Right lobe of liver (tissue), 6 donors: ENCODE results near the gene EFNB2. TPM values are rescaled to one million over a fixed set of nuclear protein-coding genes. Genes with fewer than 3 reads are reported as not detected.

Experiments used
- ATAC-seq, 4 donors: fragments of 200-7000 bp; cut with Tn5 transposase; one replicate each; pipeline ENCODE4 v1.9.1; 2020; ENCODE audit warnings: mild to moderate bottlenecking in 4 of 4, moderate library complexity in 4 of 4
- DNase-seq, 3 donors: peaks; one replicate each; pipeline ENCODE4 v3.0.0-alpha.2; 2020
- H3K27ac ChIP-seq, 3 donors: fragments of 200-600 bp; one replicate each; pipeline ENCODE4 v1.8.0; 2022
- H3K27me3 ChIP-seq, 2 donors: fragments of 200-600 bp; one replicate each; pipeline ENCODE4 v1.8.0; 2022
- H3K36me3 ChIP-seq, 4 donors: fragments of 200-600 bp; sonication (generic) in 1 of 4; one replicate each; pipeline versions ENCODE4 v1.5.1 to v1.8.0; 2017 to 2022; ENCODE audit warnings: control low read depth in 1 of 4
- H3K4me1 ChIP-seq, 4 donors: fragments of 200-600 bp; sonication (generic) in 1 of 4; one replicate each; pipeline versions ENCODE4 v1.5.1 to v1.8.0; 2017 to 2022; ENCODE audit warnings: control low read depth in 1 of 4
- H3K4me3 ChIP-seq, 3 donors: fragments of 200-600 bp; one replicate each; pipeline ENCODE4 v1.8.0; 2022
- H3K9me3 ChIP-seq, 4 donors: fragments of 200-600 bp; sonication (generic) in 1 of 4; one replicate each; pipeline versions ENCODE4 v1.5.1 to v1.8.0; 2017 to 2022; ENCODE audit warnings: control low read depth in 1 of 4
- CTCF ChIP-seq, 4 donors: fragments of 200-600 bp in 3 of 4; fragments of 450-650 bp in 1 of 4; IDR thresholded peaks; one replicate each; pipeline versions ENCODE4 v1.5.1 to v1.8.0; 2016 to 2022; ENCODE audit warnings: antibody characterized with exemption in 4 of 4, mild to moderate bottlenecking in 2 of 4
- POLR2A ChIP-seq: fragments of 450-650 bp; IDR thresholded peaks from one replicate; pipeline ENCODE4 v1.6.1; 2017; ENCODE audit warnings: antibody characterized with exemption, mild to moderate bottlenecking
- WGBS: methylation state at CpG from one replicate; pipeline ENCODE4 v1.1.6; 2018; ENCODE audit warnings: low coverage, low lambda C conversion rate; ENCODE audit not compliant: insufficient coverage; ENCODE audit errors: missing lambda C conversion rate; 5-methylcytosine and 5-hydroxymethylcytosine counted together
- intact Hi-C, 2 donors: fragments of 100-400 bp; cut with DNase I; formaldehyde crosslinking; loops; one replicate each; pipeline versions ENCODE4 v1.11.2 to v1.14.1; 2022
- total RNA-seq, 6 experiments: library from RNA; depleted of rRNA in 2 of 6; stranded (reverse); fragments of >200 nt in 2 of 6; fragmentation: NEBNext Ultra II Directional in 3 of 6; extraction: Animal tissue kit (Norgen Biotek cat#: 25700) in 3 of 6; gene quantifications; one replicate each; pipeline versions ENCODE4 v1.1.0 to v1.2.4, GENCODE V29; 2016 to 2023
- donor health status: DM: no; HTN: yes; CAD: no.
- donor health status: DM: no; HTN: no; CAD: no.
- donor health status: DM: no; HTN: no; CAD: no.
- donor health status: DM: no; HTN: yes; CAD: no.
- donor health status: DM: no; HTN: yes; CAD: no.

Gene EFNB2
- total RNA-seq, 6 experiments from 2014 or later, result 2.3 to 9.8 (median 3.9) TPM

- WGBS, result 55% methylated on average over 7 of the region's 7 CpGs
- Histone ChIP-seq H3K27ac (no peak overlapping the region), H3K4me3 (no peak overlapping the region), H3K4me1 (no peaks in the 10 kb centered on the region), H3K9me3 (no peaks in the 10 kb centered on the region), H3K27me3 (no peaks in the 10 kb centered on the region), H3K36me3 (no peaks in the 10 kb centered on the region)
- intact Hi-C loops, result no loop called here
- TF ChIP-seq CTCF (IDR thresholded peaks at IDR 0.05) (no peak), POLR2A (no peak)
- ATAC-seq (no peak), DNase-seq (no peak)
Measured at GRCh38 chr13:106489849-106490568, 45.5 kb downstream of the EFNB2 start.

GRCh38 chr13:106488686-106489085, 46.8 kb downstream of the EFNB2 start:
- no peak for TF ChIP-seq POLR2A
- no peak for TF ChIP-seq CTCF (IDR thresholded peaks at IDR 0.05)
- no peaks in the 10 kb centered on the region for H3K4me1 ChIP-seq
- ATAC-seq, result no peak

GRCh38 chr13:106488076-106488475, 47.4 kb downstream of the EFNB2 start:
- TF ChIP-seq CTCF (IDR thresholded peaks at IDR 0.05) (no peak), POLR2A (no peak)
- H3K4me3 ChIP-seq, result no peak overlapping the region
- H3K27me3 ChIP-seq, result no peaks in the 10 kb centered on the region
- no peak for ATAC-seq
- H3K27ac ChIP-seq, result no peak overlapping the region
- intact Hi-C loops, result no loop called here
- H3K36me3 ChIP-seq, result no peaks in the 10 kb centered on the region
- no peaks in the 10 kb centered on the region for H3K9me3 ChIP-seq
- 57% methylated on average over 6 of the region's 8 CpGs for WGBS
- no peaks in the 10 kb centered on the region for H3K4me1 ChIP-seq
- DNase-seq, result no peak

More at GRCh38 chr13:106488686-106489085, 46.8 kb downstream of the EFNB2 start:
- no peak overlapping the region for H3K4me3 ChIP-seq
- WGBS, result 64% methylated on average over 2 of the region's 2 CpGs
- no peaks in the 10 kb centered on the region for H3K9me3 ChIP-seq
- no peak for DNase-seq
- H3K36me3 ChIP-seq, result no peaks in the 10 kb centered on the region
- no peak overlapping the region for H3K27ac ChIP-seq
- no peaks in the 10 kb centered on the region for H3K27me3 ChIP-seq
- intact Hi-C loops, result no loop called here

GRCh38 chr13:106487129-106487528, 48.3 kb downstream of the EFNB2 start:
- 55% methylated on average over 6 of the region's 6 CpGs for WGBS

More at GRCh38 chr13:106487129-106487528, 48.3 kb downstream of the EFNB2 start:
- intact Hi-C loops, result no loop called here
- no peak for DNase-seq
- ATAC-seq, result no peak
- Histone ChIP-seq H3K36me3 (no peaks in the 10 kb centered on the region), H3K4me3 (no peak overlapping the region), H3K4me1 (no peaks in the 10 kb centered on the region), H3K9me3 (no peaks in the 10 kb centered on the region), H3K27me3 (no peaks in the 10 kb centered on the region), H3K27ac (no peak overlapping the region)
- TF ChIP-seq POLR2A, result no peak
- no peak for TF ChIP-seq CTCF (IDR thresholded peaks at IDR 0.05)
